HG02798 (cell line): ENCODE data around the gene SPINT2.

ENCODE experiments used
- ATAC-seq: cut with Tn5 transposase; IDR thresholded peaks from one replicate; pipeline ENCODE4 v1.9.1; 2021; ENCODE audit warnings: mild to moderate bottlenecking; ENCODE audit not compliant: unreplicated experiment, poor library complexity

SPINT2 gene

DNA sequence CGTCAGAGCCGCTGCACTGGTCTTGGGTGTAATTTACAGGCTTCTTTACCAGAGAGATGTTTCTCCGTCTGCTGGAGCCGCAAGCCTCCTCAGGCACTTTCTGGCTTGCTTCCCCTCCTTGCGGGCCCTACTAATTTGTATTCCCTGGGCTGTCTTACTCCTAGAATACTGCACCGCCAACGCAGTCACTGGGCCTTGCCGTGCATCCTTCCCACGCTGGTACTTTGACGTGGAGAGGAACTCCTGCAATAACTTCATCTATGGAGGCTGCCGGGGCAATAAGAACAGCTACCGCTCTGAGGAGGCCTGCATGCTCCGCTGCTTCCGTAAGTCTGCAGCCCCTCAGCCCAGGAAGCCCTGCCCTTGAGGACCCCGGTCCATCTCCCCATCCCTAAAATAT lies 25.6 kb downstream of the SPINT2 start:
- no peak for ATAC-seq

GRCh38 chr19:38290631-38291147 lies 26.3 kb downstream of the SPINT2 start:
- no peak for ATAC-seq

GRCh38 chr19:38291855-38292254 lies 27.5 kb downstream of the SPINT2 start:
- ATAC-seq = no peak

- no peak for ATAC-seq
Observed at GRCh38 chr19:38293281-38293680, 28.9 kb downstream of the SPINT2 start.

GRCh38 chr19:38294090-38294489 lies 29.7 kb downstream of the SPINT2 start:
- no peak for ATAC-seq

DNA sequence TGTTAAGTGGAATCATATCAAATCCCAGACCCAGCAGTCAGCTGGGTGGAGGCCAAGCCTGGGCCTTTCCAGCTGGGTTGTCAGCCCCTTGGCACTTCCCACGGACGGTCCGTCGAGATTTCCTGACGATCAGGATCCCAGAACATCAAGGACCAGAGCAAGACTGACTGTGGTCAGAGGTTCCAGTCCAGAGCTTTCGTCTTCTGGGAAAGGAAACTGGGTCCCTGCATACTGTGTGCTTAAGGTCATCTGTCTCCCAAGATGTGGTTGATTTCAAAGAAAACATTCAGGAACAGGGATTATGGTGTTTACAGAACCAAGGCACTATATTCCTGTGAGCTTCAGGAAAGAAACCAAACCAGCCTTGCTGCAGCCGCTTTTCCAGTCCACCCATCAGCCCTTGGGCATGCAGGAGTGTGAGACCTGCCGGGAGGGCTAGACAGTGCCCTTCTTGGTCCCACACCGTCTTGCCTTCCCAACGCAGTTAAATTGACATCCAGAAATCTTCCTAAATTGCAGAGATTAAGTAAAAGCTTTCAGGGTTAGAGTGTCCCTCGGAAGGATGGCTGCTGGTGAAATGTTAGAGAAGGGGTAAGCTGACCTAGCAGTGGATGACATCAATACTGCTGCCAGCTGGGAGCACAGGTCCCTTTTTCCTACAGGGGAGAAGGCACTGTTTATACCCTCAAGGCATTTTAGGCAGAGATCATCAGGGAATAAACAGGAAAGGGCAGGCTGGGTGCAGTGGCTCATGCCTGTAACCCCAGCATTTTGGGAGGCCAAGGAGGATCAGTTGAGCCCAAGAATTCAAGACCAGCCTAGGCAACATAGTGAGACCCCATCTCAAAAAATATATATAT lies 34.7 kb downstream of the SPINT2 start:
- no peak for ATAC-seq

- ATAC-seq = no peak
Observed at GRCh38 chr19:38303517-38304351, 39.4 kb downstream of the SPINT2 start, which contains the start of gene C19orf33. Gene C19orf33, plus strand, starts transcription at chr19:38304251. Its CDS starts 11 bp downstream, at chr19:38304262.

- ATAC-seq = no peak
Observed at GRCh38 chr19:38304352-38304865, 40.0 kb downstream of the SPINT2 start.

DNA sequence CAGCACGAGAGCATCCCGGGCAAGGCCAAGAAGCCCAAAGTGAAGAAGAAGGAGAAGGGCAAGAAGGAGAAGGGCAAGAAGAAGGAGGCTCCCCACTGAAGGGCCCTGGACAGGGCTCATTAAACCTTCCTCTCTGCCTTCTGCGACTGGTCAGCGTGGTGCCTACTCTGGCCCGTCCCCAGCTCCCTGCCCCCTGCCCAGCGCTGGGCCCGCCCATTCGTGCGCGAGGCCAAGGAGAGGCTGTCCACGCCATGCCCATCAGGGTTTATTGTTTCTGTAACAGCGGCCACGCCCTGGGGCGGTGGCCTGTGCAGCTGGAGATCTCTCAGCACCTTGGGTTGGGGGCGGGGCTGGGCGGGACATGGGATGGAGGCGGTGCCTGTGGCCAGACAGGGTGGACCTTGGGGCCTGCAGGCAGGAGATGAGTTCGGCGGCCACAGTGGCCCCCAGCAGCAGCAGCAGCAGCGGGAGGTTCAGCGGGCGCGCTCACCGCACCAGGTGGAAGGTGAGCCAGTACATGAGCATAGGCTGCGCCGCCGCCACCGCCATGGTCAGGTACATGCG lies 40.6 kb downstream of the SPINT2 start:
- no peak for ATAC-seq

GRCh38 chr19:38306236-38306635 lies 41.9 kb downstream of the SPINT2 start:
- ATAC-seq = no peak

DNA sequence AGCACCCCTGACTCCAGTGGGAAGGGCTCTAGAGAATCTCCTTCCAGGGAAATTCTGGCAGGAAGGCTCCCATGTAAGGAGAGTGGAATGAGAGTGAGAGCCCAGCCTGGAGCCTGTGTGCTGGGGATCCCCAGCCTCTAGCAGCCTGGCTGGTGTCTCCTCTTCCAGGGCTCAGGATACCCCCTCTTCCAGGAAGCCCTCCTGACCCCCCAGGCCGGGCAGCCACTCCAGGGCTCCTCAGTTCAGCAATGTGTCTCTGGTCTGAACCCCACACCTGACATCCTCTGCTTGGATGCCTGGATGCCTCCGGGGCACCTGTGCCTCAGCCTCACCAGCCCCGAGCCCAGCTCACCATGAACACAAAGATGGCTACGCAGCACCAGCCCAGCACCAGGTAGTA lies 42.7 kb downstream of the SPINT2 start:
- ATAC-seq = no peak

DNA sequence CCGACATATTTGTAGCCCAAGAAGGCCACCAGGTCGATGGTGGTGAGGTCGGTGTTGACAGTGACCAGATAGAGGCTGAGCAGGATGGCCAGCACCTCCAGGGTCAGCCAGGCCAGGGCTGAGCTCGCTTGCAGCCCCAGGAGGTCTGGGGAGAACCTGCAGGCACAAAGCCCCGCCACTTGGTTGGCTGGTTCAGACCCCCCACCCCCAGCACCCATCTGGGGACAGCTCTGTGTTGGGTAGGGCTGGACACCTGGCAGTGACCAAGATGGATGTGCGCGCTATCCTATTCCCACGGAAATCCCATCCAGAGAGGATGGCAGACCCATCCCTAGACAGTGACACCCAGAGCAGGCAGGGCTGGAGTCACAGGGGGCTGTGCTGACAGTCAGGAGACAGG lies 43.2 kb downstream of the SPINT2 start:
- no peak for ATAC-seq

DNA sequence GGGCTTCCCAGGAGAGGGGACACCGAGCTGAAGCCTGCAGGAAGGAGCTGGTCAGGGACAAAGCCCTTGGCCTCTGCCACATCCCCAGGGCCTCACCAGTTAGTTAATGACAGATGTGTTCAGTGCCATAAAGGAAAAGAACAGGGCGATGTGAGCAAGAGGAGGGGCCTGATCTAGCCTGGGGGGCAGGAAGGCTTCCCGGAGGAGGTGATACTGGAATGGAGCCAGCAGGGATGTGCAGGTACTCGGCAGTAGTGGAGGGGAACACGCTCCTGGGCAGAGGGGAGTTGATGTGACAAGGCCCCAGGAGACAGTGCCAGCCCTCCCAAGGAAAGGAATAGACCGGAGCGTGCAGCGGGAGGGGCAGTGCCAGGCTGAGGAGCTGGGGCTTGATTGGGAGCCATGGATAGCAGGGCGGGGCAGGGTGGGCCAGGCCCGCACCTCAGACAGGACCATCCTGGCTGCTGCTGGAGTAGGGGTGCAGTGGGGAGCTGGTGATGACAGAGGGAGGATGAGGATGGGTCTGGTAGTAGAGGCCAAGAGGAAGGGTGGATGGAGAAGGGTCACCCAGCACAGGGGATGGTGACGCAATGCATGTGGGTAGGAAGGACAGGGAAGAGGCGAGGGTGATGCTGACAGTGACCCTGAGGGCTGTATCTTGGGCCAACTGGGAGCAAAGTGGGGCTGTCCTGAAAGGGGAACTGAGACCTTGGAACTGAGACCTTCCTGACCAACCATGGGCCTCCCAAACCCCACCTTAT lies 43.8 kb downstream of the SPINT2 start:
- ATAC-seq = no peak

DNA sequence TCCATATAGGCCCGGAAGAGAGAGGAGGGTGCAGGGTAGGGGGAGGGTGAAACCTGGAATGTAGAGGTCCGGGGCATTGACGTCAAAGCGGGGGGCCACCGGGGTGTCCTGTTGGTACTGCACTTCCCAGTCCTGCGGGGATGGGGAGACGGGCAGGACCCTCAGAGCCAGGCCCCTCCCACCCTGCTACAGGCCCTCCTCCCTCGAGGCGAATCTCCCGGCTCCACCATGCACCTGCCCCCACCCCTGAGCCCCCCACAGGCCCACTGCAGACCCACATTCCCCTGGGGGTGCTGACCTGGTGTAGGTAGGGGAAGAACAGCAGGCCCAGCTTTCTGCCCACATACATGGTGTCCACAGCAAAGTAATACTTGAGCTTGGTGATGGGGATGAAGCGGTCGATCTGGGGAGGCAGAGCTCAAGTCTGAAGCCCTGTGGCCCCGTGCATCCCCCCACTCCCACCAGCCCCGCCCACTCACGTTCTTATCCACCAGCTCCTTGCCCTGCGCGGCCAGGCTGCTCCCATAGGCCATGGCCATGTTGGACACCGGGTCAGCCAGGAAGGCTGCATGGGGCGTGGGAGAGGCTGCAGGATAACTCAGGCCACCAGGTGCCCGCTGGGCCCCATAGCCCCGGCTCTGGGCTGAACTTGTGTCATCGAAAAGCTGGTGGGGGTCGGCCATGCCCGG lies 44.7 kb downstream of the SPINT2 start:
- no peak for ATAC-seq

DNA sequence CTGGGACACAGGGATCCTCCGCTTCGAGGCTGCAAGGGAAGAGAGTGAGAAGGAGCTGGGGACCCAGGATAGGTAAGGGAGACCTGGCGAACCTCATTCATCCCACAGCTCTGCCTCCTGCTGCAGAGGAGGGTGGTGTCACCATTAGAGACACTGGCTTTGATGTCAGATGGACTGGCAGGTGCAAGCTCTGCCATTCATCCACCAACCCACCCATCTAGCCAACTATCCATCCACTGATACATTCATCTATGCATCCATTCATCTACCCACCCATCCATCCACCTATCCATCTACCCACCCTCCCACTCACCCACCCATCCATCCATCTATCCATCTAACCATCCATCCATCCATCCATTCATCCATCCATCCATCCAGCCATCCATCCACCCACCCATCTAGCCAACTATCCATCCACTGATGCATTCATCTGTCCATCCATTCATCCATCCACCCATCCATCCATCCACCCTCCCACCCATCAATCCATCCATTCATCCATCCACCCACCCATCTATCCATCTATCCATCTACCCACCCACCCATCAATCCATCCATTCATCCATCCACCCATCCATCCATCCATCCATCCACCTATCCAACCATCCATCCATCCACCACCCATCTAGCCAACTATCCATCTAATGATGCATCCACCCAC lies 45.4 kb downstream of the SPINT2 start:
- ATAC-seq = no peak

- ATAC-seq = no peak
Observed at GRCh38 chr19:38310279-38310670, 45.9 kb downstream of the SPINT2 start.

GRCh38 chr19:38310986-38311385 lies 46.6 kb downstream of the SPINT2 start:
- no peak for ATAC-seq

DNA sequence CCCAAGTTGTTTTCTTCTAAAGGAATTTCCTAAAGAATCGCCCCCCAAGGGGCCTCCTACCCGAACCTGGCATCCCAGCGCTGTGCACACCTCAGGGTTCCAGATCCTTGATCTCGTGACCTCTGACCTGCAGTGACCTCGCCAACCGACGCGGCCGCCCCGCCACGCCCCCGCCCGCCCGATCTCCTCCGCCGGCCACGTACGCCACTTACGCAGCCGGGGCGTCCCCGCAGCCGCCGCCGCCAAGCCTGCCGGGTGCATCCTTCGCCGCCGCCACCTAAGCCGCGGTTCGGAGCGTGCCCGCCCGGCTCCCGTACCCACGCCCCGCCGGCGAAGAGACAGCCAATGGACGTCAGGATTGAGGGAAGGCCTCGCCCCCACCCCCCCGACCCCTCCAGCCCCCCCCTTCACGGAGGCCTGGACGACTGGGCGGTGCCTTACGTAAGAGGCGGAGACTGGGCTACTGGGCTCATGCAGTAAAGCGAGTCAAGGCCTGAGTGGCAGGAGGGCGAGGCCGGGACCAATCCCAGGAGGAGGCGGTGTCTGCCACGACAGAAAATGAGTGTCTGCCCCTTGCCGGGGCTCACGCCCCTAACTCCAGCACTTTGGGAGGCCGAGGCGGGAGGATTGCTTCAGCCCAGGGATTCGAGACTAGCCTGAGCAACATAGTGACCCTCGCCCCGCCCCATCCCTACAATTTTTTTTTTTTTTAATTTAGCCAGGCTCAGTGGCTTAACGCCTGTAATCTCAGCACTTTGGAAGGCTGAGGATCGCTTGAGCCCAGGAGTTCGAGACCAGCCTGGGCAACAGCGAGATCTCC lies 51.5 kb downstream of the SPINT2 start, which contains the start of gene YIF1B:
YIF1B (minus strand) TSS at position 291 of the 820 bp plus-strand sequence; CDS start at position 261, 30 bp downstream.
- peak; percentile 92 for ATAC-seq
